ENCODE data around the gene DAPK1. TPM values are rescaled to one million over a fixed set of nuclear protein-coding genes. Genes with fewer than 3 reads are reported as not detected.

The DAPK1 gene
- total RNA-seq, 1 experiment from 2014 or later: 133 TPM

DNA sequence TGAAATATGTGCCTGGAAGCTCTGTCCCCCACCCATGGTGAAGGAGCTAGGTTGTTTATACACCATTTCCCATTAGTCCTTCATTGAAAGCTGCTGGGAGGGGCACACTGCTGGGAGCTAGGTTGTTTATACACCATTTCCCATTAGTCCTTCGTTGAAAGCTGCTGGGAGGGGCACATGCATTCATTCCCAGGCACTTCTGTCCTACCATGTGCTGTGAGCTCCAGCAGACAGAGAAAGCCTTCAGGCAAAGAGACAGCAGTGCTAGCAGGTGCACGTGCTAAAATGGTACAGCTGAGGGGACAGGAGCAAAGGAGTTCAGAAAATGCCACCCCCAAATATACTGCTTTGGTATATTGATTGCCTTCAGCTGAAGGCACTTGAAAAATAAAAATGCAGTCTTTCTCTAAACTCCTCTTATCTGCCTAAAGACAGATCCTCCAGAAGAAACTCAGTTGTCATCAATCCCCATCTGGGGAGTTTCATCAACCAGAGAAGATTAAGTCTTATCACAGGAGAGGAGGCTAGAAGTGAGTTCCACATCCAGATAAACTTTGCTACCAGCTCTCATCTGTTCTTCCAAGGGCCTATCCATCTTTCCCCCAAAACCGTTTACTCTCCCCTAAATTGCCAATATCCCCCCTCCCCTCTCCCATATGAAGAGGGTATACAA, 27.7 kb upstream of the DAPK1 start:
- Mint-ChIP-seq H3K36me3 (ENCODE audit: insufficient read depth, unreplicated experiment) (no peaks in the 10 kb centered on the region), H3K4me3 (ENCODE audit: low read depth, unreplicated experiment) (no peak overlapping the region), H3K27me3 (ENCODE audit: unreplicated experiment) (no peaks in the 10 kb centered on the region), H3K27ac (ENCODE audit: unreplicated experiment) (no peak overlapping the region), H3K9me3 (ENCODE audit: low read depth, unreplicated experiment) (no peaks in the 10 kb centered on the region), H3K4me1 (ENCODE audit: low read depth, unreplicated experiment) (no peaks in the 10 kb centered on the region)
- CTCF ChIA-PET: no interaction called here
- BruUV-seq (replicated peaks): no TSS peak
- DNase-seq: no peak
- intact Hi-C loops (cut with micrococcal nuclease; ENCODE audit: unreplicated experiment): no loop called here
- TF ChIP-seq, protein P1, sequence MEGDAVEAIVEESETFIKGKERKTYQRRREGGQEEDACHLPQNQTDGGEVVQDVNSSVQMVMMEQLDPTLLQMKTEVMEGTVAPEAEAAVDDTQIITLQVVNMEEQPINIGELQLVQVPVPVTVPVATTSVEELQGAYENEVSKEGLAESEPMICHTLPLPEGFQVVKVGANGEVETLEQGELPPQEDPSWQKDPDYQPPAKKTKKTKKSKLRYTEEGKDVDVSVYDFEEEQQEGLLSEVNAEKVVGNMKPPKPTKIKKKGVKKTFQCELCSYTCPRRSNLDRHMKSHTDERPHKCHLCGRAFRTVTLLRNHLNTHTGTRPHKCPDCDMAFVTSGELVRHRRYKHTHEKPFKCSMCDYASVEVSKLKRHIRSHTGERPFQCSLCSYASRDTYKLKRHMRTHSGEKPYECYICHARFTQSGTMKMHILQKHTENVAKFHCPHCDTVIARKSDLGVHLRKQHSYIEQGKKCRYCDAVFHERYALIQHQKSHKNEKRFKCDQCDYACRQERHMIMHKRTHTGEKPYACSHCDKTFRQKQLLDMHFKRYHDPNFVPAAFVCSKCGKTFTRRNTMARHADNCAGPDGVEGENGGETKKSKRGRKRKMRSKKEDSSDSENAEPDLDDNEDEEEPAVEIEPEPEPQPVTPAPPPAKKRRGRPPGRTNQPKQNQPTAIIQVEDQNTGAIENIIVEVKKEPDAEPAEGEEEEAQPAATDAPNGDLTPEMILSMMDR (IDR thresholded peaks at IDR 0.05; ENCODE audit: unreplicated experiment): no peak

GRCh38 chr9:87471746-87472145, 25.9 kb upstream of the DAPK1 start:
- intact Hi-C loops (cut with micrococcal nuclease; ENCODE audit: unreplicated experiment): no loop called here
- no TSS peak for BruUV-seq (replicated peaks)
- H3K27ac Mint-ChIP-seq (ENCODE audit: unreplicated experiment): no peak overlapping the region
- H3K9me3 Mint-ChIP-seq (ENCODE audit: low read depth, unreplicated experiment): no peaks in the 10 kb centered on the region
- no peak for DNase-seq
- no peaks in the 10 kb centered on the region for H3K4me1 Mint-ChIP-seq (ENCODE audit: low read depth, unreplicated experiment)
- CTCF ChIA-PET: no interaction called here
- H3K27me3 Mint-ChIP-seq (ENCODE audit: unreplicated experiment): no peaks in the 10 kb centered on the region
- no peaks in the 10 kb centered on the region for H3K36me3 Mint-ChIP-seq (ENCODE audit: insufficient read depth, unreplicated experiment)
- TF ChIP-seq, protein P1 (IDR thresholded peaks at IDR 0.05; ENCODE audit: unreplicated experiment): no peak
- no peak overlapping the region for H3K4me3 Mint-ChIP-seq (ENCODE audit: low read depth, unreplicated experiment)

DNA sequence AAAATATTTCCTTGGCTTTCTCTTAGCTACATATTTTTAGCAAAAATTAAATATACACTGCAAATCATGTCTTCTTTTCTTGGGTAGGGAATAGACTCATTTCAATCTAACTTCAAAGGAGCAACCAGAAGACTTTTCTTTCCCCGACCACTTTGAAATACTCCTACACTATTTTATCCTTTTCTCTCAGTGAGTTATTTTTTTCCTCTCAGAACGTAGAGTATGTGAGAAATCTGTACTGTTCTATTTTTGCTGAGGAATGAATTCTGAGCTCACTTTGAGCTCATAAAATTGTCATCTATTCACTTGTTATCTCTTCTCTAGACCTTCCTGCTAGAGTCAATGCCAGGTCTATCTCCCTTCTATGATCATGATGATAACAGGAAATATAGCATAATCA, 22.2 kb upstream of the DAPK1 start:
- Mint-ChIP-seq H3K4me3 (ENCODE audit: low read depth, unreplicated experiment) (no peak overlapping the region), H3K36me3 (ENCODE audit: insufficient read depth, unreplicated experiment) (no peaks in the 10 kb centered on the region), H3K27ac (ENCODE audit: unreplicated experiment) (no peak overlapping the region), H3K27me3 (ENCODE audit: unreplicated experiment) (no peaks in the 10 kb centered on the region), H3K4me1 (ENCODE audit: low read depth, unreplicated experiment) (no peaks in the 10 kb centered on the region), H3K9me3 (ENCODE audit: low read depth, unreplicated experiment) (no peaks in the 10 kb centered on the region)
- DNase-seq: no peak
- TF ChIP-seq, protein P1 (IDR thresholded peaks at IDR 0.05; ENCODE audit: unreplicated experiment): no peak
- CTCF ChIA-PET: no interaction called here
- BruUV-seq (replicated peaks): no TSS peak
- intact Hi-C loops (cut with micrococcal nuclease; ENCODE audit: unreplicated experiment): no loop called here

DNA sequence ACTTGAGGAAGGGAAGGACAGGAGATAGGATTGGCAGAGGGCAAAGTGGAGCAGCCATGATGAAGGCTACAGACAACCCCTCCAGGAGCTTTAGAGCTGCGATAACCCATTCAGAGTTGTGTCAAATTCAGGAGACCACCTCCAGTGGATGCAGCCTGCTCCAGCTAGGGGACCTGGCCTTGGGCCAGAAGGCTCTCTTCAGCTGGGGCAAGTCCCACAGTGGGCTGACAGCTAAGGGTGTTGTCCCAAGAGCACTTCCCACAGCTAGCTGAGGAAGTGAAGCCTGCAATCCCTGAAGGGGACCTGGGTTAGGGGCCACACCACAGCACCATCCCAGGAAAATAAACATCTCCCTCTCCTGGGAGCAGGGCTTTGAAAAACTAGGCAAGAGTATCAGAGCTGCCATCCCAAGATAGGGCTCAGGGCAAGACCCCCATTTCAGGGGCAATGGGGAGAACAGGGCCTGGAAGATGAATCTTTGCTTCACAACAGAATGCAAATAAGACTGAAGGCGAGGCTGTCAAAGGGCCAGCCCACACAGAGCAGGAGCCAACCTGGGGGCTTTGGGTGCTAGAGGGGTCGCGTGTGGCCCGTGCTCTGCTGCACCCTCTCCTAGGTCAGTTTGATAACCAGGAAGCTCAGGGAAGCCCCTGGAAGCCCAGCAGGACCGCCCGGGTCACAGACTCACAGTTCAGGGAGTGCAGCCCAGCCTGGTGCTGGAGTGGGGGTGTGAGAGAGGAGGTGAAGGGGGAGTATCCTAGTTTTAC, 19.3 kb upstream of the DAPK1 start:
- no TSS peak for BruUV-seq (replicated peaks)
- no peak for DNase-seq
- Mint-ChIP-seq H3K36me3 (ENCODE audit: insufficient read depth, unreplicated experiment) (no peaks in the 10 kb centered on the region), H3K4me1 (ENCODE audit: low read depth, unreplicated experiment) (no peaks in the 10 kb centered on the region), H3K27me3 (ENCODE audit: unreplicated experiment) (no peaks in the 10 kb centered on the region), H3K9me3 (ENCODE audit: low read depth, unreplicated experiment) (no peaks in the 10 kb centered on the region), H3K4me3 (ENCODE audit: low read depth, unreplicated experiment) (no peak overlapping the region), H3K27ac (ENCODE audit: unreplicated experiment) (no peak overlapping the region)
- intact Hi-C loops (cut with micrococcal nuclease; ENCODE audit: unreplicated experiment): no loop called here
- CTCF ChIA-PET: interaction anchor here (0.6 kb wide), 1 partner anchor 1196 kb away, joined by 3 read pairs; the partner anchor contains the start of gene ISCA1
- TF ChIP-seq, protein P1 (IDR thresholded peaks at IDR 0.05; ENCODE audit: unreplicated experiment): no peak

Measured in Calu3 (cell line).